Measurements from ENCODE around the gene UBXN10. TPM values are rescaled to one million over a fixed set of nuclear protein-coding genes. Genes with fewer than 3 reads are reported as not detected.

The UBXN10 gene, protein sequence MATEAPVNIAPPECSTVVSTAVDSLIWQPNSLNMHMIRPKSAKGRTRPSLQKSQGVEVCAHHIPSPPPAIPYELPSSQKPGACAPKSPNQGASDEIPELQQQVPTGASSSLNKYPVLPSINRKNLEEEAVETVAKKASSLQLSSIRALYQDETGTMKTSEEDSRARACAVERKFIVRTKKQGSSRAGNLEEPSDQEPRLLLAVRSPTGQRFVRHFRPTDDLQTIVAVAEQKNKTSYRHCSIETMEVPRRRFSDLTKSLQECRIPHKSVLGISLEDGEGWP
- under 1 TPM; 0.45 to 0.58 TPM for total RNA-seq

DNA sequence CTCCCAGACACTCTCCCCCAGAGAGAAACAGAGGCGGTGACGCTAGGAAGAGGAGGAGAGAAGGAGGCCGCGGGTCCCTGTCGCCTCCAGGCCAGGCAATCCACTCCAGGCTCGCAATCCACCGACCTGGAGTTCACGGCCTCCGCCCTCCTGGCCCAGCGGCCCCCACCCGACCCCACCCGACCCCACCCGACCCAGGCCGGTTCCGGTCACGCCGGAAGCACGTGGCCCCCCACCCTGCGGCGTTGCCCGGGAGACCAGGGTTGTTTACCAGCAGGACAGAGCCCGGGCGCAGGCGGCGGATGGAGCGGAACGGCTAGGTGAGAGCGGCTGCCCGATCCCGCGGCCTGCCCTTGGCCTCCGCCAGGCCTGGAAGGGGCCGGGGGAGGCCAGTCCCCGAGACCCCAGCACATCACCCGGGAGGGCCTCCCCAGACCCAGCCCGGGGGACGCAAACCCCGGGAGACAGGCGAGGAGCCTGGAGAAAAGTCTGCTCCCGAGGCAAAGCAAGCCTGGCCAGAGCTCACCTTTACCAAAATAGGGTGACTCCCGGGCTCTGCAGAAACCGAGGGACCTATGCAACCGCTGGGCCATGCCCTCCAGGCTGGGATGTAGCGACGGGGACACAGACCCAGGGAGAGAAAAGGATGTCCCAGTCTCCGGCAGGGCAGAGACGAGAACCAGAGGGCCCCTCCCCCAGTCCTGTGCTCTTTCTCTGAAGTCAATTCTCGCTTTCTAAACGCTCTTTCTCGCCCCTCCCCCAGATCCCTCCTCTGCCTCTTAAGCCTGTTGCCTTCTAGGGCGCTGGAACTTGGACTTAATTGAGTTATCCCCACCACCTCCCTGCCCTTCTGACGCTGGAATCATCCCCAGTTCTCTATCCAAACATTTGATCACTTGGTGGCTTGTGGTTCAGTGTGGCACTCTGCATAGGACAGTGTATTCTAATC lies at the start of gene UBXN10, which contains the start of gene PLA2G2C:
Gene UBXN10 (plus strand): TSS at position 263 of the 949 bp plus-strand sequence. CDS start 4,466 bp downstream, outside the sequence.
Gene PLA2G2C (minus strand): TSS at position 685 of the 949 bp plus-strand sequence. CDS start 9,155 bp downstream, outside the sequence.

DNA sequence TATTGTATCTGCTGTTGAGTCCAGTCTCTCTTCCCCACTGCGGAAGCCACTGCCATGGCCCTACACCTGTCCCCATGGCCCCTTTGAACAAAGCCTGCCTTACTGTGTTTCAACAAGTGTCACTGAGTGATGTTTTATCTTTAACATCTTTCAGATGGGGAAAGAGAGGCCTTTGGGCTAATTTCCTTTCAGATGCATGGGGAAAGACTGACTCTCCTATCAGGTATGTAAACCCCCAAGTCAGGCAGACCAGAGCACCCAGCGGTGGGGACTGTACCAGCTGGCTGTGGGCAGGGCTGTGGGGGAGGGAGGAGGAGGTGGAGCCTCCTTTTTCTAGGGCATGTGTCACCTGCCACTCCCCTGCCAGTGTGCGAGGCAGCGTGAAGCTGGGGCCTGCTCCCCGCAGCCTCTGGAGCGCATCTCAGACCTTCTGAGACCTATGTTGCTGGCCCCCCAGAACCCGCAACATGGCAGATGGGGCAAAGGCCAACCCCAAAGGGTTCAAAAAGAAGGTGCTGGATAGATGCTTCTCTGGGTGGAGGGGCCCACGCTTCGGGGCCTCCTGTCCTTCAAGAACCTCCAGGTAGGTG lies 46.8 kb upstream of the UBXN10 start, which contains the start of gene PLA2G2F:
Gene PLA2G2F (plus strand): TSS at position 363 of the 590 bp plus-strand sequence. CDS start 105 bp downstream, at position 468.

Other genes starting within 250 kb of the UBXN10 start
- not detected for gene PLA2G2A, start 206.5 kb upstream of the UBXN10 start, total RNA-seq
- not detected for gene PLA2G5, start 115.9 kb upstream of the UBXN10 start, total RNA-seq
- not detected for gene PLA2G2D, start 66.6 kb upstream of the UBXN10 start, total RNA-seq
- not detected for gene PLA2G2F, start 46.8 kb upstream of the UBXN10 start, total RNA-seq
- gene PLA2G2C, start 422 bp downstream of the UBXN10 start, total RNA-seq = under 1 TPM in 1 of 2 experiments, not detected in 1; 0.58 TPM
- under 1 TPM; 0.05 TPM for gene VWA5B1, start 104.8 kb downstream of the UBXN10 start, total RNA-seq

All from activated naive CD4-positive, alpha-beta T cell treated with anti-CD3 and anti-CD28 coated beads, Interleukin-2, amount 10 ng/mL, durations not matched to agents 5 hours and 36 hours (primary cell).